ENCODE measurements around the gene KCNJ16. TPM values are rescaled to one million over a fixed set of nuclear protein-coding genes. Genes with fewer than 3 reads are reported as not detected.
A peak's percentile ranks its signal among the peaks of the same experiment; 100 is the strongest.
"Not testable (repeated sequence)": the region's sequence is repeated elsewhere in the genome, so short reads cannot be mapped to it uniquely, and the experiment has no call there.

Gene KCNJ16
- polyA plus RNA-seq (ENCODE audit: insufficient read length): 0.31 TPM

GRCh38 chr17:70074956-70075355, at the start of gene KCNJ16:
TSS of gene KCNJ16 (plus strand) at chr17:70075225. CDS start at chr17:70132088, 56,863 bp downstream.
- DNase-seq: no peak

DNA sequence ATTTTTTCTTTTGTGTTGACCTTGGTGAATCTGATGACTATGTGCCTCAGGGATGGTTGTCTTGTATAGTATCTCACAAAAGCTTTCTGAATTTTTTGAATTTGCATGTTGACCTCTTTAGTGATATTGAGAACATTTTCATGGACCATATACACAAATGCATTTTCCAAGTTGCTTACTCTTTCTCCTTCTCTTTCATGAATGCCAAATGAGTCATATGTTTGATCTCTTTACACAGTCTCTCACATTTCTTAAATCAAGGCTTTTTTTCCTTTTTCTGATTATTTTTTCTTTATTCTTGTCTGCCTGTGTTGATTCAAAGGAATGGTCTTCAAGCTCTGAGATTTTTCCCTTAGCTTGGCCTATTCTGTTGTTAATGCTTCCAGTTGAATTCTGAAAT, 46.6 kb upstream of the KCNJ16 start:
- no peak for DNase-seq

DNA sequence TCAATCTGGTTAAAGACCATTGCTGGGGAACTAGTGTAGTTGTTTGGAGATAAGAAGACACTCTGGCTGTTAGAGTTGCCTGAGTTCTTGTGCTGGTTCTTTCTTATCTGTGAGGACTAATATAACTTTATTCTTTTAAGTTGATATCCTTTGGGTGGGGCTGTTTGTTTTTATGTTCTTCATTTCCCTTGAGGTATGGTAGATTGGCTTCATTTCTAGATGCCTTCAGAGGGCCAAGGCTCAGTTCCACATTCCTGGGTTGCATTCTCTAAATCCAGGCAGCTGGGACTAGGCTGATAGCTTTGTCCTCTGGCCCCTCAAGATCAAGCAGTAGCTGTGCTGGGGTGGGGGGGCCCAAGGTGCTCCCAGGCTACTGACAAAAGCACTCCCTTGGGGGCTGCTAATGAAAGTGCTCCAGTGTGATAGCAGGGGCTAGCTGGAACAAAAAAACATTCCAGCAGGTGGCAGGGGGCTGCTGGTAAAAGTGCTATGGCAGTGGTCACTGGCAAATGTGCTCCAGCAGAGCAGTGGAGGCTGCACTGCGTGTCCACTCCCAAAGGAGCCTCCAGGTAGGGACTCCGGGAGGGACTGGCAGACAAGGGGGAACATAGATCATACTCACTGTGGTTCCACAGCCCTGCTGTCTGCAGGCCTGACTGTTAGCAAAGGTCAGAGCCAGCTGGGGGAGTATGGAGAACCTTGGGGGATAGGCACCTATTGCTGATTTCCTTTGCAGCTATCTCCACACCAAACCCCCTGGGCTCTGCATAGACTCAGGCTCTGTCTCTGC, 45.9 kb upstream of the KCNJ16 start:
- DNase-seq: no peak

GRCh38 chr17:70030371-70030770, 44.7 kb upstream of the KCNJ16 start:
- DNase-seq: peak; percentile 30

DNA sequence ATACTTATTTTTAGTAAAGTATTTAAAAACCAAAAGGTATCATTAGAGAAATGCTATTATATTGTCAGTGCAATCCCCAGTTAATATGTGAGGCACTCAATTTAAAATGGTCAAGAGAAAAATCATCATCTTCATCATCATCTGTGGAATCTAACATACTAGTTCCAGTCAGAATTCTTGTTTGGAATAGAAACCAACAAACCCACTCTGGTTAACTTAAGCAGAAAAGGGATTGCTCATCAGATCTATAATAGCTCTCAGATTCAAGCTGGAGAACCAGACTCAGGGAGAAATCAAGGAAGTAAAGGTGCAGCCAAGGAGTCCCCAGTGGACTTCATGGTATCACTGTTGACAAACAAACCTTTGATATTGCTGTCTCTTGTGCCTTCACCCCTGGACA, 43.7 kb upstream of the KCNJ16 start:
- no peak for DNase-seq

DNA sequence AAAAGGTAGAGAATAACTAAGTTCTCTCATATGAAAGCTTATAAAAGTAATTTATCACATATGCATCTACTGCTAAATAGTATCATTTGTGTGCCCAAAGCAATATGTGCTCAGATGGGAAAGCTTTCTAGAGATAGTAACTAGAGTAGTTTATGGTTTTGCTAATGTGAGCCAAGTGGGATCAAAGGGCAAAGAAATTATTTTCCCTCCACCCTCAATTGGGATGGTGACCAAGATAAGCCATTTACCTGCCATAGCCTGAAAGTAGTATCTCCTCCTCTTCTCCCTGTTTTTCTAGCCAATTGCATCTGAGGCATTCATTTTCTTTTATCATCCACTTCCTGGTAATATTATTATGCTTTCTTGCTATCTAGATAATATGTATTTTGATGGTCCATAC, 41.9 kb upstream of the KCNJ16 start:
- DNase-seq: no peak

DNA sequence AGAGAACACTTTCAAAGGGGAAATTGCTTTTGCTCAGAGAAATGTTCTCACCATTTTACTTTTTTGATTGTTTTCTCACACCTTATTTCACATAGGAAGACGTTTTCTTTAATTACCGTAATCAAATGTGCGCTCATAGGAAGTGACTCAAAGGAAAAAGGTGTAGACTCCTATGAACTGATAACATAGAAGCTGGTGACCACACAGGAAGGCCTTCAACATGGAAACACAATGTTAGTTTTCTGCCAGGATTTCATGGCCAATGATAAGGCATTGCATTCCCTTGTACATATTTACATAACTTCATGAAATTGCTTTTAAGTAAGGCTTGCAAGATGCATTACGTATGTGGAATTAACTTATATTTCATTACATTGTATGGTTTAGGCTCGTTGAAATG, 40.9 kb upstream of the KCNJ16 start:
- DNase-seq: no peak

- no peak for DNase-seq
These were observed 37.5 kb upstream of the KCNJ16 start for GRCh38 chr17:70037498-70037897.

DNA sequence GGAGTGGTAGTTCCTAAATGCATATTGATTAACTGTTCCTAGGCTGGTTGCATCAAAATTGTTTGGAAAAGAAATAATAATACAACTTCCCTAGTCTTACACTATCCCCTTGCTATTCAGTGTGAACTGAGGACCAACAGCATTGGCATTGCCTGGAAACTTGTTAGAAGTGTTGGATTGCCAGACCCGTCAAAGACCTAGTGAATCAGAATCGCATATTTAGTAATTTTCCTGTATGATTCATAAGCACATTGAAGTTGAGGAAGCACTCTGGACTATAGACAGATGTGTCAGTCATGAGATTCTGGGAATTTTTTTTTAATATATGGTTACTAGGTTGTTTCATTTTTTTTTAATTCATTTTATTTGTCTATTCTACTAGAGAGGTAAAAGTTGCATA, 34.7 kb upstream of the KCNJ16 start:
- DNase-seq: no peak

- DNase-seq: no peak
These were observed 34.0 kb upstream of the KCNJ16 start for GRCh38 chr17:70041061-70041460.

DNA sequence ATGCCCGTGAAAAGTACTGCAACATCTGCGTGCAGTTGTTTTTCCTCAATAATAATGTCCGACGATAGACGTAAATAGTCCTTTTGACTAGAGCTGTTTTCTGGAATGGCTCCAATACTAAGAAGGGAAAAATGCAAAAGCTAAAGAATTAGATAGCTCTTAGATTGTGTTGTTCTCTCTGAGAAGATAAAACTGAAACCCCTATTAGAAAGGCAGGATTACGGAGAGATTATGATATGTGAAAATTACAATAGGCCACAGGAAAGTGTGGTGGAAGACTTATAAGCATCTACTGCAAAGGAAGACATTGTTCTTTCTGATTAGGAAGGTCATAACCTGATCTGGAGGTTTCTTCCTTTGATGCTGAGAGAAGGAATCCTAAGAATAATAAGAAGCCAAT, 33.5 kb upstream of the KCNJ16 start:
- DNase-seq: no peak

DNA sequence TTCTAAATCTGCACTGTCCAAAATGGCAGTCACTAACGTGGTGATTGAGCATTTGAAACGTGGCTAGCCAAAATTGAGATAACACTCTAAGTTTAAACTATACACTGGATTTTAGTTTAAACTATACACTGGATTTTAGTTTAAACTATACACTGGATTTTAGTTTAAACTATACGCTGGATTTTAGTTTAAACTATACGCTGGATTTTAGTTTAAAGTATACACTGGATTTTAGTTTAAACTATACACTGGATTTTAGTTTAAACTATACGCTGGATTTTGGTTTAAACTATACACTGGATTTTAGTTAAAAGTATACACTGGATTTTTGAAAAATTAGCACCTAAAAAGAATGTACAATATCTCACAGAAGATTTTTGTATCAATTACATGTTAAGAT, 29.2 kb upstream of the KCNJ16 start:
- DNase-seq: not testable (repeated sequence)

DNA sequence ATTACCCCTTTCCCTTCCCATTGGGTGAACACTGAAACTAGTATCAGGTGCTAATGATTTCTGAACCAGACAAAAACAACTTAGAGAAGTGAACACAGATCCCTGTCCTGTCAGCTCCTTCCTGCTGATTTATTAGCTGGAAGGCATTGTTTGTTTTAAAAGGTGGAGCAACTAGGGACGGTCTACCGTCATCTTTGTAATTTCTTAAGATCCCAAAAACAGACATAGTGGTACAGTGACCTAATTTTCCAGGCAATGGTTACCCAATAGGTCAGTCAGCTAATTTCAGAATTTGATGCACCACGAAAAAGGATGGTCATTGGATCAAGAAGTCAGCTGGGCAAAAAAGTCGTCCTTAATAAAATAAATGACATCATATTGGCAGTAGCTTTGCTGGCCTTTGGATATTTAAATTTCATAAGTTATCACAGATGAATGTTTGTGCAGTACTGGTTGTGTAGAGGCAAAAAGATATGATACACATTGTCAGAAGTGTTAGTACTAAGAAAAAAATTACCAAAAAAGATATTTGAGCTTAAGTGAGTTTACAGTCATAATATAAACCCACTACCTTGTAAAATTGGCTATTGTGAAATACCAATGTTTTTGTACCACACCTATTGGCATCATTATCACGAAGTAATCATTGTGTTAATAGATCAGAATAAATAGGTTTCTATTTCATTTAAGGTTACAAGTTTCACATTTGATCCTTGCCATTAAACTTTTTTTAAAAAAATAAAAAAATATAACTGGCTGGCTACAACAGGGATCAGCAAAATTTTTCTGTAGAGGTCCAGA, 27.2 kb upstream of the KCNJ16 start:
- no peak for DNase-seq

DNA sequence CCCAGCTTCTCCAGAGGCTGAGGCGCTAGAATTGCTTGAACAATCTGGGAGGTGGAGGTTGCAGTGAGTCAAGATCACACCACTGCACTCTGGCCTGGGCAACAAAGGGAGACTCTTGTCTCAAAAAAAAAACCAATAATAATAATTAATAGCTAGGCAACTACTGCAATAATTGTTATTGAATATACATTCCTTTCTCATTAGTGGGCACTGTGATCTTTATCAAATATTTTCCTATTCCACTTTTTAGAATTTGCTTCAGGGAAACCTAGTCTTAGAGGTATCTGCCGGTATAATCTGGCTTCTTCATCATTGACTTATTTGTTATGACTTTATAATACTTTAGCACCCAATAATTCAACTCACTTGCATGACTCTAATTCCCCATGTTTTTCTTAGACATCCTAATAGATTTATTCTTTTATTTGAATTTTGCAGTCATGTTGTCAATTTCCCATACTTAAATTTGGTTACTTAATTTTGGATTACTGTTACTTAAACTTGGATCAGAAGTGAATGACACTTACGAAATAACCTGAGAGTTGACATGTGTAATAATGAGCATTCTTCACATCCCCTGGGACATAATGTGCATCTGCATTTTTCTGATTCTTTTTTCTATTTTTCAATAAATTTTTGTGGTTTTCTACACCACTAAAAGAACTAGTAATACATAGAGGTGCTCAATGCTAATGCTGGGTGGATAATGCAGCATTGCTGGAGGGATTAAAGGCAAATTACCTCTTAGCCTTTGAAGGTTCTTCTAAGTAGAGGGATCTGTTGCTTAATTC, 25.0 kb upstream of the KCNJ16 start:
- no peak for DNase-seq

DNA sequence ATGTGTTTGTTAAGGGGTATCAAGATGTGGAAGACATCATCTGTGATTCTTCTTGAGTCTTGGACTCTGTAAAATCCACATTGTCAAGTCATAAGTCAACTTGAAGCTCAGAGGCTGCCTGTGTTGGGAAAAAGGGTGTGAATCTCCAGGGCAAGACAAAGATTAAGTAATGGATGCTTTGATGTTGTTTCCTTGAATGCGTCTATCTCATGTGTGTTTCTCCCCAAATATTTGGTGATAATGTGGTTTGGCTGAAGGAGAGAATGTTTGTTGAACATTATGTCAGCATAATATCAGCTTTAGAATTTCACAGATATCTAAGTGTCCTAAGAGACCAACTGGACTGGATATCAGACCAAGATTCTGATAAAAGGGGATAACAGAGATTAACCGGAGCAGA, 24.1 kb upstream of the KCNJ16 start:
- no peak for DNase-seq

- DNase-seq: no peak
These were observed 21.5 kb upstream of the KCNJ16 start for GRCh38 chr17:70053241-70054234.

GRCh38 chr17:70055000-70055399, 20.0 kb upstream of the KCNJ16 start:
- no peak for DNase-seq

DNA sequence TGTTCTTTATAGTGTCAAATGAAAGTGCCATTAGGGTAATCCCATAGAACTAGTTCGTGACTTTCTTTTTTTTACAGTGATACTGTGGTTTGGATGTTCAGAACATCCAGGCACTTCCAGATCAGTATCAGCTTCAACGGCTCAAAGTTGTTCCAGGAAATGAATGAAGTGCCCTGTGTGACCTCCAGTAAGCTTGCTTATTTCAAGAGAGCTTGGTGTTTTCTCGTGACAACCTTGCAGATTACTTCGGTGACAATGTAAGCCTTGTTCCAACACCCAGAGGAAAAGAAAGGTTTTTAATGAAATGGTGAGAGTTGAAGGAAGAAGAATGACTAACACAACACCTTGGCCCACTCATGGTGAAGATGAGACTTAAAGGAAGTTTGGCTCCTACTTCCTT, 16.0 kb upstream of the KCNJ16 start:
- DNase-seq: no peak

DNA sequence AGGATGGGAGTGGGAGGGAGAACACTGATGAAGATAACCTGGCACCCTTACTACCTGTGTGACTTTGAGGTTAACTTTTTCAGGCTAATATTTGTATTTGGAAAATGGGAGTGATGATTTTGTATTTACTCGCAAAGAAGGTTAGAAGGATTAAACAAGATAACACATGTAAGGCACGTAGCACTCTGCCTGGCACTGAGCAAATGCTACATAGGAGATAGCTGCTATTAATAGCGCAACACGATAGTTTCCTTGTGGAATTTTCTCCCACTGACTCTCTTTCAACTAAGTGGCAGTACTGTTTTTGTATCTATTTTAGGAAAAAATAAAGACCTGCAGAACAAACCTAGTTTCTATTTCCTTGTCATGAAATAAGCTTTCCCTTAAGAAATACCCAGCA, 15.4 kb upstream of the KCNJ16 start:
- no peak for DNase-seq

- DNase-seq: peak; percentile 26
These were observed 14.6 kb upstream of the KCNJ16 start for GRCh38 chr17:70060415-70060814.

DNA sequence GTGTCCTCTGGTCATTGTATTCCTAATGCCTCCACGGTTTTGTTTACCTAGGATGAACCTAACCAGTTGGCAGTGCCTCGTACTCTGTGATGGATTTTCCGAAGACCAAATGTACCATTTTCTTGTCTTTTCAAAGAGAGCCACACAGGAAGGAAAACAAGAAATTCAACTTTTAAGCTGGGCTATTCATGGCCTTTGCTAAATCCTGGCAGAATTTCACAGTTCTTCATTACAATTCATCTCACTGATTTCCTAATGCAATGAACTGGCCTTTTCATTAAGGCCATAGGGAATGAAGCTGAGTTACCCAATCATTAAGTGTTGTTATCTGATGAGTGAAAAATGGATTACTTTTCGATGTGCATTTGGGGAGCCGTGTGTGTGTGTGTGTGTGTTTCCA, 7.9 kb upstream of the KCNJ16 start:
- DNase-seq: no peak
